ENCODE measurements around the gene MRPL24.
"Not testable (repeated sequence)": the region's sequence is repeated elsewhere in the genome, so short reads cannot be mapped to it uniquely, and the experiment has no call there.

MRPL24 gene

DNA sequence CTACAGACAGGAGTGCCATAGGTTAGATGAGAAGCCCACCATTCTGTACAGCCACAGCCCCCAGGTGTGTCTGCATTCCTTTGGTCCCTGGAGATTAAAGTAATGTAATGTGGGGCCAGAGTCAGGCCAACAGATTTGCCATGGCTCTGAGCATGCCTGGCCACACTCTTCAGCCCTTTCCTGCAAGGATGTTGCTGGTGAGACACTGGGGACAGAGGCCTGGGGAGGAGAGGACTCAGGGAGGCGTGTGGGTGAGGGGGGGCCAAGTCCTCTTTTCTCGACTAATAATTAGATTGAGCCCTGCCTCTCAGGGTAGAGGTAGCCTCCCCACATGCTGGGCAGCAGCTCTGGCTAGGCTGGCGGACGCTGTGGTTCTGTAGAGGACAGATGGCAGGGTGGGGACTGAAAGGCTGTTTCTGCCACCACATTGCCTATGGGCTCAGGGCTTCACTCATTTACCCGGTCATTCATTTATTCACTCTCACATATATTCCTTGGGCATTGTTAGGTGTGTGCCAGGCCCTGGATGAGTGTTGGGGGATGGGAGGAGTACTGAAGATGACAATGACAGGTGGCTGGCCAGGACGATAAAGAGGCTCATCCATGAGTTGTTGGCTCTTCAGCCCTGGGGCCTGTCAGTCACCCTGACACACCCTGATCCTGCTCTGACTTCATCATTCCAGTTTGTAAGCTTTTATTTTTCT, 19.4 kb upstream of the MRPL24 start:
- DNase-seq (ENCODE audit: low spot score): no peak

DNA sequence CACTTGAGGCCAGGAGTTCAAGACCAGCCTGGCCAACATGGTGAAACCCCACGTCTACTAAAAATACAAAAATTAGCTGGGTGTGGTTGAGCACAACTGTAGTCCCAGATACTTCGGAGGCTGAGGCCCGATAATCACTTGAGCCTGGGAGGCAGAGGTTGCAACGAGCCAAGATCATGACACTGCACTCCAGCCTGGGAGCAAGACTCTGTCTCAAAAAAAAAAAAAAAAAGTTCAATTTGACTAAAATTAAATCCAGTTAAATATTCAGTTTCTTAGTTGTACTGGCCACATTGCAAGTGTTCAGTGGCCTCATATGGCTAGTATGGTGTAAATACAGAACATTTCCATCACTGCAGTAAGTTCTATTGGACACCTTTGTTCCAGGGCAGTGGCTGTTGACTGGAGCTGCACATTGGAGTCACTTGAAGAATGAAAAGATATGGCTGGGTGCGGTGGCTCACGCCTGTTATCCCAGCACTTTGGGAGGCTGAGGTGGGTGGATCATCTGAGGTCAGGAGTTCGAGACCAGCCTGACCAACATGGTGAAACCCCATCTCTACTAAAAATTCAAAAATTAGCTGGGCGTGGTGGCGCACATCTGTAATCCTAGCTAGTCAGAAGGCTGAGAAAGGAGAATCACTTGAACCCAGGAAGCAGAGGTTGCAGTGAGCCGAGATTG, 16.8 kb upstream of the MRPL24 start:
- DNase-seq (ENCODE audit: low spot score): not testable (repeated sequence)

- DNase-seq (ENCODE audit: low spot score): no peak
These were observed 15.5 kb upstream of the MRPL24 start for GRCh38 chr1:156756355-156756754.

- no peak for DNase-seq (ENCODE audit: low spot score)
These were observed 14.7 kb upstream of the MRPL24 start for GRCh38 chr1:156755527-156755950.

- no peak for DNase-seq (ENCODE audit: low spot score)
These were observed 13.3 kb upstream of the MRPL24 start for GRCh38 chr1:156754219-156754618.

DNA sequence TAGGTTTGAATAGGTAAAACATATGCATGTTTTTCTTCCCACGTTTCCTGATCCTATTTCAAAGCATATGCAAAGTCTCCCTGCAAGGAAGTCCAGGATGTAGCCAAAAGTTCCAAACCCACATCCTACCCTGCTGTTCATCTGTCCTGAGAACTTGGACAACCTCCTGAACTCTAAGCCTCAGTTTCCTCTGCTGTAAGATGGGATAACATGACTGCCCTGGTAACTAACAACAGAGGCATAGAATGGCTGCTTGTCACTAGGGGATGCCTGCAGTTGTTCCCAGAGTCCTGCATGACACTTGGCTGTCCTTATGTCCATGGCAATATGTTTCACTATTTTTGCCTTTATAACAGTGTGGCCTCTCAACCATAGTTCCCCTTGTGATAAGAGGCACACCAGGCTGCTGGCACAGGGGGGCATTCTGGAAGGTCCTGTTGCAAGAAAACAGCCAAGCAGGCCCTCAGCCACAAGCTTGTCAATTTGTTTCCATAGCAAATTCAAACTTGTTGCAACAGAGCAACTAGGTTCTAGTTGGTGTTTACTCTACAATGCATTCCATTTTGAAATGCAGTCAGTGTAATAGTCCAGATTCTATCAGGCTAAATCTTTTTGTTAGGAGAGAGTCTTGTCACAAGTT, 12.1 kb upstream of the MRPL24 start:
- DNase-seq (ENCODE audit: low spot score): no peak

GRCh38 chr1:156751757-156752481, 11.0 kb upstream of the MRPL24 start:
- peak; percentile 95 for DNase-seq (ENCODE audit: low spot score)

DNA sequence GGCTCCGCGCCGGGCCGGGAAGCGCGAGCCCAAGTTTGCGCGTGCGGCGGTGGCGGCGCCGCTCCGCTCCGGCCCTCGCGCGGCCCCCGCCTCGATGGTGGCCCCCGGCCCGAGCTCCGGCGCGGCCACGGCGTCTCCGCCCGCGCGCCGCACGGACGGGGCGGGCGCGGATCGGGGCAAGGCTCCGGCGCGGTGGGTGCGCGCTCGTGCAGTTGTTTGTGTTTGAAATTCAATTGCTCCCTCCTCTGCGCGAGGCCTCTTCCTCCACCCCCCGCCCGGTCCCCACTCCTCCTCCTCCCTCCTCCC, 10.5 kb upstream of the MRPL24 start, which contains the start of gene HDGF:
Gene HDGF, minus strand, starts transcription at position 225 of the 306 bp plus-strand sequence. CDS start 246 bp downstream, outside the sequence.
- DNase-seq (ENCODE audit: low spot score): no peak

- peak; percentile 50 for DNase-seq (ENCODE audit: low spot score)
These were observed 10.0 kb upstream of the MRPL24 start for GRCh38 chr1:156750711-156751450.

DNA sequence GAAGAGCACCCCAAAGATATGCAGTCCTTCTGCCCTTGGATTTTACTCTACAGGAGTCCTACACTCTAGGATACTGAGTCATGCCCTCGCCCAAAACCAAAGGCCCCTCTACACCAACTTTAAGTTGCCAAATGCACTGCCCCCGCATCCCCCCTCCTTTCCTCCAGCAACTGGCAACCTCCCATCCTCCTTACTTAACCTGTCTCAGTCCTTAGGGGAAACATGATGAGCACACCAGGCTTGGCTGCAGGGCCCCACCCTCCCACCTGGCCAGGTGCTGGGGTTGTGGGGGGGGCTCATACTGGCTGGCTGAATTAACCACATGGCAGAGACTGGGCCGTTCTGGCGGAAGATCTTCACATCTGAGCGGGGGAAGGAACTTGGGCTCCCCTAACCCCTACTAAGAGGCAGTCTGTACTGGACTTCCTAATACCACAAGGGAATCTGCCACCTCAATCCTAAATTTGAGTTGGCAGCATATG, 9.3 kb upstream of the MRPL24 start:
- no peak for DNase-seq (ENCODE audit: low spot score)

- DNase-seq (ENCODE audit: low spot score): no peak
These were observed 8.7 kb upstream of the MRPL24 start for GRCh38 chr1:156749419-156750118.

DNA sequence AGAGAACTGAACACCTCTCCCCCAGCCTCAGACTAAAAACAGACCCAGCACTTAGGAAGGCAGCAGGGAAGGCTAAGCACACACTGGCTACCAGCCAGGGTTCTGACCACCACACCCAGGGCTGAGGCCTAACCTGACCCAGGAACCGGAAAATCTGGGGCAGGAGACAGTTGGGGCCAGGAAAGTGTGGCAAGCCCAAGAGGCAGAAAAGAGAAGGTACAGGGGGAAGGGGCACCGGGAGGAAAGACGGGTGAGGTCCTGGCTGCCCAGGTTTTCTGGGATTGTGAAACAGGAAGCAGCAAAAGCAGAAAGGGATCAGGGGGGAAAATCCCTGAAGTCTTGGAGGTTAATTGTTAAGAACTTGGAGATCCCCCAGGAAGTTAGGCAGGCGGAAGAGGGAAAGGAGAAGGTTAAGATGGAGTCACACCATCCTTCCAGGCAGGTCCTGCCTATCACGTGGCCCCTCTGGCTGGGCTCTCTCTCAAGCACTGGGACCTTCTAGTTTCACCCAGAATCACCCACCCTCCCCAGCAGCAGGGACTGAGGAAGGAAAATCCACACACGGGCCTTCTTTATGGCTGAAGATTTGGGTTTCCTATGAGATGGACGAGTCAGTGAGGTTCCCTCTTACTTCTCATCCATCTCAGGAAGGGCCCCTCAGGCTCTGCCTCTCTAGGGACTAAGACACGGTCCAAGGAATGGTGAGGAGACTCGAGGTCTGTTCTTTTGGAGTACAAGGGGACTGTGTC, 8.0 kb upstream of the MRPL24 start:
- DNase-seq (ENCODE audit: low spot score): no peak

DNA sequence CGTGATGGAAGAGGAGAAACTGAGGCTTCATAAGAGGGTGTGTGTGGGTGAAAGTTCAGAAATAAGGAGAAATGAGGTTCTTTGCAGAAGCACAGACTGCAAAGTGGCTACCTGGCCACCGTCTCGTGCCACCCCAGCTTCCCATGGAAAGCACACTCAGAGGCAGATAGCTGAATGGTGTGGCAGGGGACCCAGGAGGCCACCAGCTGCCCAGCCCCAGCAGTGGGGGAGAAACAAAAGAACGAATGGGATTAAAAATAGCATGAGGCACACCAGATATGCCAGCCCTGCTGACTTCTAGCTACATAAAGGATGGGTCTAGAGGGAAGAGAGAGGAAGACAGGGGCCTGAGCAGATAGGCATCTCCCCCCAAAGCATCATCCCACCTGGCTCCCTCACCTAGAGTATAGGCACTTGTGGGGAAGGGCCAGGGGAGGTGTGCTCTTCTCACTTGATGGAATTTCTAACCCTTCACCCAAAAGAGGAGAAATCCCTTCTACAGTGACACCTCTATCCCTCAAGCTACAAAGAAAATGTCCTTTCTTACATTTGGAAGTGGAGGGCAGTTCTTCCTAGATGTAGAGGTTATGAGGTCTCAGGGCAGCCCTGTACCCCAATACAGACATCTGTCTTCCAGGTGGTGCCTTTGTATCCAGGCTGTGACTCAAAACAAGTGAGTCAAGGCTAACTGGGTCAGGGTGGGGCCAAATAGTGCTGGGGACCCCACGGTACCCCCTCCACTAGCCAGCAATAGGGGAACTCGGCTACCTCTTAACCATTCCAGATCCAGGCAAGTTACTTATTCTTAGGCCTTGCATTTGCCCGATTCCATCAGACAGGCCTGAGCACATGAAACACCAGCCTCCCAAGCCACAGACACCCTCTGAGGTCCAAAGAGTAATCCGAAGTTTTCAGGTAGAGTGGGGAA, 7.1 kb upstream of the MRPL24 start:
- no peak for DNase-seq (ENCODE audit: low spot score)

DNA sequence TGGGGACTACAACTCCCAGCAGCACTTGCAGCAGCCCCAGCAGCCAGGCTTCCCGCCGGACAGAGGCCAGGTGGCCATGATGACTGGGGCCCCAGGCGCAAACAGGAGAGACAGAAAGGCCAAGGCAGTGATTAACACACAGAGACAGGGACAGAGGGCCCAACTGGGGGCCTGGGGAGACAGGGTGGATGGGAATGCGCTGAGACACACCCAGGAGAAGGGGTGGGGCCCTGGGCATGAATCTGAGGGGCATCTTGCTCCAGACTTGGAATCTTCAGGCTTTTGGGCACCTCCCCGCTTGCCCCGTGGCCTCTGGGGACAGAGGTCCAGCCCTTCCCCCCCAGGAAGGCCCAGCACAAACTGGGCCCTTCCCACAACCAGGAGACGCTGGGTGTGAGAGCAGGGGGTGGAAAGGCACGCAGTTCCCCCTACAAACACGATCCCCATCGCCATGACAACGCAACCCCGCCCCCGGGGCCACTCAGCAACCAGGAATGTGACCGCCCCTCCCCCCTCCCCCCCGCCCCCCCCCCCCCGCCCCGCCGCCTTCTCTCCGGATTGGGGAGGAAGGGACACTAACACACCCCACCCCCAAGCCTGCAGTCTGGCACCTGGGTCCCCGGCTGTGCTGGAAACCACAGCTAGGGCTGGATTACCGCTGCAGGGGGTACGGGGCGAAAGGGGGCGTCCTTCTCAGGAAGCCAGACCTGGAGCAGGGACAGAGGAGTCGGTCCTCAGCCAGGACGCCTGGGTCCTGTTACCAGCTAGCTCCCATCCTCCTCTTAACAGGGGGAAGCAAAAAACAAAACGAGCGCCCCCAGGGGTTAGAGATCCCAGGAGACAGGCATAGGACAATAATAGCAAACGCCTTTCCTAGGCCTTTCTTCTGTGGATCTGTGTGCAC, 6.1 kb upstream of the MRPL24 start:
- DNase-seq (ENCODE audit: low spot score): peak; percentile 77

DNA sequence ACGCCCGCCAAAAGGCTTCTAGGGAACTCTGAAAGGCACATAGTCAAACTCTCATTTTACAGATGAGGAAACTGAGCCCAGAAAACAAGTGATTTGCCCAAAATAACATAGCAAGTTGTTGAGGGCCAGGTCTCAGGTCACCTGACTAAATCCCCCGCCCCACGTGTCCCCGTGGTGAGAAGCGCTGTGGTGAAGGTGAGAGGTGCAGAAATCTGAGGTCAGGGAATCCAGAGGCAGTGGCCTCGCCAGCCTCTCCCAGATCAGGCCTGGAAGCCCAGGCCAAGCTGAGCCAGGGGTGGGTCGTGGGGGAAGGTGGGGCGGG, 5.5 kb upstream of the MRPL24 start:
- no peak for DNase-seq (ENCODE audit: low spot score)

GRCh38 chr1:156745881-156746280, 5.0 kb upstream of the MRPL24 start:
- DNase-seq (ENCODE audit: low spot score): no peak

- DNase-seq (ENCODE audit: low spot score): no peak
These were observed 4.0 kb upstream of the MRPL24 start for GRCh38 chr1:156744786-156745419.

DNA sequence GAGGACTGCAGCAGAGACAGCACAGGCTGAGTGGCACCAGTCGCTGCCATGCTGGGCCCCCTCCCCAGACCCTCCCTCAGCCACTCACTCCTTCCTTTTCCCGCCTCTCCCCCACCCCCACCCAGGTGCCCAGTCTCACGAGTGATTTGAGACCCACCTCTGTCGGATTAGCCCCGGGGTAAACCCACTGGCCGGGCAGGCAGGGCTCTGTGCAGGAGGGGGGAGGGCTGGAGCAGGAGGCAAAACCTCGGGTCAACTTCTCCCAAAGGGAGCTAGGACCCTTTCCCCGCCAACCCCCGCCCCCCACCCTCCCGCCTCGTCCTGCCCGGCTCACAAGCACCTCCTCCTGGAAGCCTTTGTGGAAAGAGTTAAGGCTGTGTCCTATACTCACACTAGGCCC, 3.5 kb upstream of the MRPL24 start:
- DNase-seq (ENCODE audit: low spot score): no peak

Data from iPS-NIHi11 (cell line).